ENCODE measurements around the gene HHIPL2.

DNA sequence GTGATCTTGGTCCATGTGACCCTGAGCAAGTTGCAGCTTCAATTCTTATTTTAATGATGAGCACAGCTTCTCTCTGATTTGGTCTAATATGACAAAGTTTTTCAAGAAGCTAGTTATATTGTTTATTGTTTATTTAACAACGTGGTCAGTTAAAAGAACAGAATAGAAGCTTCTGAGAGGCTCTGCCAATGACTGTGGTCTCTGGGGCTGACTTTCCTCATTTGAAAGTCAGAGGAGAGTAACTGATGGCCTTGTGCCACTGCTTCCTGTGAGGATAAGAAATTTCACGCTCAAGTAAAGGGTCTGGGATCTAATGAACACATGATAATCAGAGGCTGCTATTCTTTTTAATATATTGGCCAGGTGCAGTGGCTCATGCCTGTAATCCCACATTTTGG, 7.3 kb downstream of the HHIPL2 start:
- TF ChIP-seq POLR2A (IDR thresholded peaks at IDR 0.05; ENCODE audit: low read depth, low read length) (no peak), RFX5 (IDR thresholded peaks at IDR 0.05; ENCODE audit: low read depth, low read length) (no peak), RCOR1 (IDR thresholded peaks at IDR 0.05; ENCODE audit: insufficient replicate concordance, low read length) (no peak), CEBPB (IDR thresholded peaks at IDR 0.05; ENCODE audit: low read depth, low read length) (no peak), NFE2L2 (IDR thresholded peaks at IDR 0.05; ENCODE audit: low read depth, low read length) (no peak)
- TF ChIP-seq, protein P1, sequence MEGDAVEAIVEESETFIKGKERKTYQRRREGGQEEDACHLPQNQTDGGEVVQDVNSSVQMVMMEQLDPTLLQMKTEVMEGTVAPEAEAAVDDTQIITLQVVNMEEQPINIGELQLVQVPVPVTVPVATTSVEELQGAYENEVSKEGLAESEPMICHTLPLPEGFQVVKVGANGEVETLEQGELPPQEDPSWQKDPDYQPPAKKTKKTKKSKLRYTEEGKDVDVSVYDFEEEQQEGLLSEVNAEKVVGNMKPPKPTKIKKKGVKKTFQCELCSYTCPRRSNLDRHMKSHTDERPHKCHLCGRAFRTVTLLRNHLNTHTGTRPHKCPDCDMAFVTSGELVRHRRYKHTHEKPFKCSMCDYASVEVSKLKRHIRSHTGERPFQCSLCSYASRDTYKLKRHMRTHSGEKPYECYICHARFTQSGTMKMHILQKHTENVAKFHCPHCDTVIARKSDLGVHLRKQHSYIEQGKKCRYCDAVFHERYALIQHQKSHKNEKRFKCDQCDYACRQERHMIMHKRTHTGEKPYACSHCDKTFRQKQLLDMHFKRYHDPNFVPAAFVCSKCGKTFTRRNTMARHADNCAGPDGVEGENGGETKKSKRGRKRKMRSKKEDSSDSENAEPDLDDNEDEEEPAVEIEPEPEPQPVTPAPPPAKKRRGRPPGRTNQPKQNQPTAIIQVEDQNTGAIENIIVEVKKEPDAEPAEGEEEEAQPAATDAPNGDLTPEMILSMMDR (conservative IDR thresholded peaks at IDR 0.05; ENCODE audit: low read depth, low read length) = no peak

Data from IMR-90 (cell line).